ENCODE data around the gene COL2A1. TPM values are rescaled to one million over a fixed set of nuclear protein-coding genes. Genes with fewer than 3 reads are reported as not detected.

The COL2A1 gene
- total and polyA plus RNA-seq, 9 donors: 0.05 to 1.5 (median 1.1) TPM; not detected in 1

- Histone ChIP-seq H3K27ac (no peak overlapping the region), H3K27me3 (no peaks in the 10 kb centered on the region), H3K4me1 (ENCODE audit: insufficient read depth) (no peaks in the 10 kb centered on the region), H3K4me3 (no peak overlapping the region), H3K9me3 (no peaks in the 10 kb centered on the region), H3K36me3 (no peaks in the 10 kb centered on the region)
- DNase-seq: peak in 1 of 5 donors; percentile 17
- intact Hi-C loops (cut with DNase I): no loop called here
- TF ChIP-seq EP300 (IDR thresholded peaks at IDR 0.05): no peak
- WGBS, 3 donors: 84 to 87% (median 86%) methylated on average over 14 of the region's 14 CpGs
Measured at GRCh38 chr12:47987411-47988072, 16.7 kb downstream of the COL2A1 start.

GRCh38 chr12:47986832-47987231 is 17.4 kb downstream of the COL2A1 start:
- Histone ChIP-seq H3K9me3 (no peaks in the 10 kb centered on the region), H3K36me3 (no peaks in the 10 kb centered on the region), H3K27me3 (no peaks in the 10 kb centered on the region), H3K27ac (no peak overlapping the region), H3K4me3 (no peak overlapping the region), H3K4me1 (ENCODE audit: insufficient read depth) (no peaks in the 10 kb centered on the region)
- WGBS, 3 donors: 96 to 99% (median 98%) methylated on average over 5 of the region's 5 CpGs
- intact Hi-C loops (cut with DNase I): no loop called here
- DNase-seq: peak in 1 of 5 donors; percentile 13
- TF ChIP-seq POLR2A (IDR thresholded peaks at IDR 0.05): no peak
- TF ChIP-seq CTCF (IDR thresholded peaks at IDR 0.05): no peak
- TF ChIP-seq EP300 (IDR thresholded peaks at IDR 0.05): no peak

GRCh38 chr12:47986291-47986660 is 18.0 kb downstream of the COL2A1 start:
- Histone ChIP-seq H3K36me3 (no peaks in the 10 kb centered on the region), H3K27me3 (no peaks in the 10 kb centered on the region), H3K4me3 (no peak overlapping the region), H3K27ac (no peak overlapping the region), H3K4me1 (ENCODE audit: insufficient read depth) (no peaks in the 10 kb centered on the region), H3K9me3 (no peaks in the 10 kb centered on the region)
- TF ChIP-seq CTCF (IDR thresholded peaks at IDR 0.05): no peak
- no peak for TF ChIP-seq POLR2A (IDR thresholded peaks at IDR 0.05)
- TF ChIP-seq EP300 (IDR thresholded peaks at IDR 0.05): no peak
- 82 to 88% (median 87%) methylated on average over 8 of the region's 8 CpGs for WGBS, 3 donors
- DNase-seq: peak in 1 of 5 donors; percentile 21
- intact Hi-C loops (cut with DNase I): no loop called here

DNA sequence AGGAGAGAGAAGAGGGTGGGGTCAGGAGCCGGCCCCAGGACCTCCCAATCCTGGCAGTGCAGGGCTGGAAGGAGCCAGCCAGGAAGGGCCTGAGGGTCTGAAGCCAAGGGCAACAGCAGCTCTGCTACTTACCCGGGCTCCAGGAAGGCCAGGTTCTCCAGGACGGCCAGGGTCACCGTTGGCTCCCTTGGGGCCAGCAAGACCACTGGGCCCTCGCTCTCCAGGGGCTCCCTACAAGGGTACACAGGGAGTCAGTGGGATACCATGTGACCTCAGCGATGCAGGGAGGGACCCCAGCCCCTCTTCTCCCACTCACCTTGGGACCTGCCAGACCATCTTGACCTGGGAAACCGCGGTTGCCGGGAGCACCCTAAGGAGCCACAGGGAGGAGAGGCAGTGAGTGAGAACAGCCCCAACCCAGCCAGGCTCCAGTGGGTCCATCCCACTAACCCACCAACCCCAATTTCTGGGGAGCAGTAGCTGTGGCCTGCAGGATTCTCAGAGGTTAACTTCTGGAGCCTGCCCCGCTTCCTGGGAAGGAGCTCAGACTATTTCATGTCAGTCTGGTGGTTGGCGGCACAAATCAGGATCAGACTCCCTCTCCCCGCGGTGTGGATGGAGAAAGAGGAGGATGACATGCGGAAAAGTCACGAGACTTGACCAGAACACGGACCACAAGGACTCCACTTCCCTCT is 18.5 kb downstream of the COL2A1 start:
- no peak for DNase-seq
- no peaks in the 10 kb centered on the region for H3K36me3 ChIP-seq
- TF ChIP-seq EP300 (IDR thresholded peaks at IDR 0.05) (no peak), POLR2A (IDR thresholded peaks at IDR 0.05) (no peak), CTCF (IDR thresholded peaks at IDR 0.05) (no peak)
- 93 to 96% (median 95%) methylated on average over 16 of the region's 16 CpGs for WGBS, 3 donors
- no peak overlapping the region for H3K4me3 ChIP-seq
- H3K9me3 ChIP-seq: no peaks in the 10 kb centered on the region
- no peak overlapping the region for H3K27ac ChIP-seq
- intact Hi-C loops (cut with DNase I): no loop called here
- no peaks in the 10 kb centered on the region for H3K27me3 ChIP-seq
- no peaks in the 10 kb centered on the region for H3K4me1 ChIP-seq (ENCODE audit: insufficient read depth)

DNA sequence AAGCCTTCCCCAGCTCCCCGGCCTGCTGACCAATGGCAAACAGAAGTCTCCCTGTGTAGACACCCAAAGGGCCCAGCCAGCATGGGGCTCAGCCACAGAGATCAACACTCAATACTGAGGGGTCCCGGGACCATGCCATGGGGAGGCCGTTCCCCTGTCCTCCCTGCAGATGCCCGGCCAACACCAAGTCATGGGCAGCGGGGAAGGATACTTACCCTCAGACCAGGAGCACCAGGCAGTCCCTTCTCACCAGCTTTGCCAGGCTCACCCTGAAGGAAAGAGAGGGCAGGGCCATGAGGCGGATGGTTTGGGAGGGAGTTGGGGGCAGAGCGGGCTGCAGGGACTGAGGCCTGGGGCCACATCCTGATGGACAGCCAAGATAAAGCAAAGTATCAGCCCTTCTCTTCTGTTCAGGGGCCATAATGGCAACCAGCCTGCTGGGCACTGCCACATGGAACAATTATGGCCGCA is 19.9 kb downstream of the COL2A1 start:
- no peaks in the 10 kb centered on the region for H3K4me1 ChIP-seq (ENCODE audit: insufficient read depth)
- H3K36me3 ChIP-seq: no peaks in the 10 kb centered on the region
- no peak for DNase-seq
- H3K4me3 ChIP-seq: no peak overlapping the region
- H3K27me3 ChIP-seq: no peaks in the 10 kb centered on the region
- intact Hi-C loops (cut with DNase I): no loop called here
- no peak overlapping the region for H3K27ac ChIP-seq
- WGBS, 3 donors: 96 to 99% (median 96%) methylated on average over 8 of the region's 8 CpGs
- TF ChIP-seq EP300 (IDR thresholded peaks at IDR 0.05): no peak
- TF ChIP-seq CTCF (IDR thresholded peaks at IDR 0.05): no peak
- TF ChIP-seq POLR2A (IDR thresholded peaks at IDR 0.05): no peak
- H3K9me3 ChIP-seq: no peaks in the 10 kb centered on the region
